ENCODE measurements around the gene CFAP298.

DNA sequence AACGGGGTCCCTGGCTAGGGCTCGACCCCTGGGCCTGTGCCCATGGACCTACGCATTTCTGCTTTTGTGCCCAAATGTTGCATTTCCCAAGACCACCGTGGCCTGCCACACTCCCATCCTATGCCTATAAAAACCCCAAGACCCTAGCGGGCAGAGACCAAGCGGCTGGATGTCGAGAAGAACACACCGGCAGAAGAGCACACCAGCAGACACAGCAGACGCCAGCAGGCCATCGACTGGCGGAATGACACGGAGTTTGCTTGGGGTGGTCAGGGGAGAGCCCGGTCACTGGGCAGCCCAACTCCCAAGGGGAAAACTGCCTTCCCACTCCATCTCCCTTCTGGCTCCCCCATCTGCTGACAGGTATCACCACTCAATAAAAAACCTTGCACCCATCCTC lies 31.2 kb downstream of the CFAP298 start:
- TF ChIP-seq ARNTL (CRISPR knock-in tag; IDR thresholded peaks at IDR 0.05; ENCODE audit: borderline replicate concordance, low read depth) (no peak), SNAI2 (CRISPR knock-in tag; IDR thresholded peaks at IDR 0.05) (no peak)

Measured in SK-N-SH treated with all-trans-retinoic acid at 6 μM for 48 hours (cell line).